NAMALWA (cell line): Measurements from ENCODE around the gene PLTP.
"Not testable (repeated sequence)": the region's sequence is repeated elsewhere in the genome, so short reads cannot be mapped to it uniquely, and the experiment has no call there.

Source experiments
- DNase-seq: peaks from one replicate; pipeline ENCODE4 v3.0.0-alpha.2; 2015; ENCODE audit warnings: low spot score

PLTP gene

DNA sequence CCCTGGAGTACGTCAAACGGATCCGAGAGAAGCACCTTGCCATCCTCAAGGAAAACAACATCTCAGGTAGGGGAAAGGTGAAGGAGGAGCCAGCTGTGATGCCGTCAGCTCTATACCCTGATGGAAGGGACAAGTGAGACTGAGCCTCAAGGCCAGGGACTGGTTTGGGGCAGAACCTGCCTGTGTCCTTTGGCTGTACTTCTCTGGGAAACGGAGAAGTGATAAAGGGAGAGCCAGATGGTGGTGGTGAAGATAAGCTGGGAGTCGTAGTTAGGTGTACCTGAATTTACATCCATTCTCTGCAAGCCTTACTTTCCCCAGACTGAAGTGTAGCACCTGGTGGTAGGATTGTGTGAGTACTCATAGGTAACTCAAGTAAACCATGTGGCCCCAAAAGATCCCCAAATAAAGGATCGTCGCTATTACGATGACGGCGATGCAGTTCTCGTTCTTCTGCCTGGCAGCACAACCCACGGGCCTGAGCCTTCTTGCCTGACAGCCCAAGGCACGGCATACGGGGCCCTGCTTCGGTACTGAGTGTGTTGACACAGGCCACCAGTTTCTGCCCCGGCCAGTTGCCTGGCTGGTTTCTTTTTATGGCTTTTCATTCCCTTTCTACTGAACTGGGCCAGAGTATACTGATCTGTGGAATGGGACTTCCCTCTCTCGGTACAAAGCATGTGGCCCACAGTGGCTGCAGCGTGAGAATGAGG lies 33.2 kb upstream of the PLTP start:
- no peak for DNase-seq

DNA sequence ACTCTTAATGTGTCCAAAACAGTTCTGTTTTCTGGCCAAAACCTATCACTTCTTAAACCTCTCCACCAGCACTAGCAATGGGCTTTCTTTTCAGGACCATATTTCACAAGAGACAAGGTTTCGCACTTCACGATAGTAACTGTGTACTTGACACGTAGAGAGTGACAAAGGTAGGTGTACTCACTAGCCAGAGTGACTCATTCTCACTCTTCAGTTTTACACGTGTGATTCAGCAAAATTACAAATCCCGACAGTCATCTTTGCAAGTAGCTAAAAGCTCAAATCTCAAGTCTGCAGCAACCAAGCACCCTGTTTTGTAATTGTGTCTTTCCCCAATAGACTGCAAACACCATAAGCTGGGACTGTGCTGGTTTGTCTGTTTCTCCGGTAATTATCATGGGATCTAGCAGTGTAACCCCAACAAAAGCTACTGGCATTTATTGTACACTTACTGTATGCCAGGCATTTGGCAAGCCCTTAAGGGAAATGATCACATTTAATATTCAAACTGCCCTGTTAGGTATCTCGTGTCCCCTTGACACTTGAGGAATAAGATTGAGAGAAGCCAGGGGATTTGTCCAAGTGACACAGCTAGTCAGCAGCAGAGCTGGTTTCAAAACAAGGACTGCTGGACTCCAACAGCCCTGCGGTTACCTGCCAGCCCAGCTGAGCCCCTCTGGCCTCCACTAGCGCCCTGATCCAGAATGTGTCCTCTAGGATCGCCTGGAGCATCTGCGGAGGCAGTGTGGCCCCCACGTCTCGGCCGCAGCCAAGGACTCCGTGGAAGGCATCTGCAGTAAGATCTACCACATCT lies 32.4 kb upstream of the PLTP start:
- DNase-seq = no peak

DNA sequence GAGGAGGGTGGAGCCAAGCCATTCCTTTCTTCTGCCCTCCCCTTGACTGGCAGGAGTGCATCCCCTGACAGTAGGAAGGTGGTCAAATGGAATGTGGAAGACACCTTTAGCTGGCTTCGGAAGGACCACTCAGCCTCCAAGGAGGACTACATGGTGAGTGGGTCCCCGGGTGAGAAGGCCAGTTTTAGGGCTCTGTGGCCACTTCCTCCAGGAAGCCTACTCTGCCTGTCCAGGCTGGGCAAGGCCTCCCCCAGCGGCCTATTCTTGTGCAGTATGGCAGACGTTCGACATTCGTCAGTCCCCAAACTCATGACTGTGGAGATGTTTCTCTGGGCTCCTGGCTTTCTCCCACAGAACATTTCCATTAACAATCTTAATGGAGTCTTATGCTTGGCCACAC lies 31.7 kb upstream of the PLTP start:
- no peak for DNase-seq

- no peak for DNase-seq
Measured at GRCh38 chr20:45940469-45940868, 28.5 kb upstream of the PLTP start.

DNA sequence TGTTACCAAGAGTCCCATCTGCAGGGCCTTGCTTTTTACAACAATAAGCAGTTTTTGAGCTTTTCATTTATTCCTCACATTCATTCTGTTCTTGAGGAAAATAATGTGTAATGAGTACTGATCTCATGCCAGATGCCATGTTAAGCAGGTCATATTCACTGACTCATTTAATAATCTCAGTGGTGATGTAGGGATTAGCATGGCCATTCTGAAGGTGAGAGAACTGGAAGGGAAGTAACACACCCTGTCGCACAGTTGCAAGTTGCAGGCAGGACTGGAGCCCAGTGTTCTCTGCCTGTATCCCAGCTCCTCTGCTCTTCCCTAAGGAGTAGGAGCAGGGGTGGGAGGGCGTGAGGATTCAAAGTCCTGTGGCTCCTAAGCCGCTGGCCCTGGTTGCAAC lies 28.1 kb upstream of the PLTP start:
- no peak for DNase-seq

- no peak for DNase-seq
Measured at GRCh38 chr20:45938727-45939438, 26.9 kb upstream of the PLTP start.

- no peak for DNase-seq
Measured at GRCh38 chr20:45937765-45938164, 25.8 kb upstream of the PLTP start.

DNA sequence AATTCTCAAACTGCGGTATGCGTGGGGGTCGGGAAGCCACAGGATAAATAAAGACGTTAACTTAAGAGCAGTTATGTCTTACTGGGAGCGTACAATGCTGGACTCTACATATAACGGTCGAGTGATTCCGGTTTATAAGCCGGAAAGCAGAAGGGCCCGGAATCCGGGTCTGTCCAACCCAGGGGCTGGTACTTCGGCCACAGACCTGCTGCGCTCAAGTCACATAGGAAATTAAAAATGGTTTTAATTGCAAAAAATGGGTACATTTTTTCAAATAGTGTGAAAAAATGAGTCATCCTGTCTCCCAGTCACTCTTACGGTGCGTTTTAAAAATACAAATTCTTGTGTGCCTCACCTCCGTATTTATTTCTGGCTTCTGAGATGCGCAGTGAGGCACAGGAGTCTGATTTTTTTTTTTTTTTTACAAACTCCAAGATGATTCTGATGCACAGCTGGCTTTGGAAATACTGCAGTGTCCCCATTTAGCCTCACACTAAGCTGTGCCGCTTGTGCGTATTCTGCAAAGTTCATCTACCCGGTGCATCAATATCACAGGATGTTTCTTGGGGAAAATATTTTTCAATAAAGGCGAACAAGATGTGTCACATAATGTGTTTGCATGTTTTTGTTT lies 23.6 kb upstream of the PLTP start:
- DNase-seq = no peak

DNA sequence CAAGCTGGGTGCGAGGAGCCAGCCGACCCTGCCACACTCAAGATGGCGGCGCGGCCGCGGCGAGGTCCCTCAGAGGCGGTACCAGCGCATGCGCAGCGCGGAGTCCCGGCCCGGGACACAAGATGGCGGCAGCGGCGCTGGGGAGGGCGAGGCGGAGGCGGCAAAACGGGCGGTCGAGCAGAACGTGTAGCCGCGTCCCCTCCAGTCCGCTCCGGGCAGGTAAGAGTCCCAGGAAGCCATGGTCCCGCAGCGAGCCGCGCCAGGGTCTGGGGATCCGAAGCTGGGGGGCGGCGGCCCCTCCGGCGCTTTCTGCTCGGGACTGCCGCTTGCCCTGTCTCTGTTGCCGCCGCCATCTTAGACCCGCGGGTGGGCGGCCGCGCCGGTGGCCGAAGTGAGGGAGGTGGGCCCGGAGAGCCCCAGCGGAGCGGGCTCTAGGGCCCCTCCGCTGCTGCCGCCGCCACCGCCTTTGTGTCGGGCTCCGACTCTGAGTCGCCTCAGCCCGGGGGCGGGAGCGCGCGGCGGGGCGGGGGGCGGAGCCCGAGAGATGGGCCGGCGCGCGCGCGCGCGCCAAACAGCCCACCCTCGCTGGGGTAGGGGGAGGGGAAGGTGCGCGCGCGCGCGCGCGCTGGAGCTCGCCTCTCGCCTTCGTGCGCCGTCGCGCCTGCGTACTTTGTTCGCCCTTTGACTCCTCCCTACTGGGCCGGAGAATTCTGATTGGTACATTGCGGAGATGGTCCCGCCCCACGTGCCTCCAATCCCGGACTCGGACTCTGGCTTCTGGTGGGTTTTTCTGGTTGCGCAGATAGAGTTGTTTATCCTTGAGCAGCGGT lies 22.8 kb upstream of the PLTP start, which contains the start of gene PCIF1:
Gene PCIF1, plus strand, starts transcription at position 98 of the 830 bp plus-strand sequence. CDS start 4,317 bp downstream, outside the sequence.
- peak; percentile 99 for DNase-seq

- peak; percentile 78 for DNase-seq
Measured at GRCh38 chr20:45934046-45934585, 22.2 kb upstream of the PLTP start.

- DNase-seq = peak; percentile 76
Measured at GRCh38 chr20:45933266-45934045, 21.5 kb upstream of the PLTP start.

DNA sequence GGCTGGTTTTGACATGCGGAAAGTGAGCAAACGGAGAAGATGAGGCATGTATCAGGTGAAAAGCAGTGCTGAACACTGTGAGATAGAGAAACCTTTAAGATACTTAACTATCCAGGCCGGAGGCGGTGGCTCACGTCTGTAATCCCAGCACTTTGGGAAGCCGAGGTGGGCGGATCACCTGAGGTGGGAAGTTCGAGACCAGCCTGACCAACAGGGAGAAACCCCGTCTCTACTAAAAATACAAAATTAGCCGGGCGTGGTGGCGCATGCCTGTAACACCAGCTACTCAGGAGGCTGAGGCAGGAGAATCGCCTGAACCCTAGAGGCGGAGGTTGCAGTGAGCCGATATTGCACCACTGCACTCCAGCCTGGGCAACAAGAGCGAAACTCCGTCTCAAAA lies 19.7 kb upstream of the PLTP start:
- DNase-seq = not testable (repeated sequence)

DNA sequence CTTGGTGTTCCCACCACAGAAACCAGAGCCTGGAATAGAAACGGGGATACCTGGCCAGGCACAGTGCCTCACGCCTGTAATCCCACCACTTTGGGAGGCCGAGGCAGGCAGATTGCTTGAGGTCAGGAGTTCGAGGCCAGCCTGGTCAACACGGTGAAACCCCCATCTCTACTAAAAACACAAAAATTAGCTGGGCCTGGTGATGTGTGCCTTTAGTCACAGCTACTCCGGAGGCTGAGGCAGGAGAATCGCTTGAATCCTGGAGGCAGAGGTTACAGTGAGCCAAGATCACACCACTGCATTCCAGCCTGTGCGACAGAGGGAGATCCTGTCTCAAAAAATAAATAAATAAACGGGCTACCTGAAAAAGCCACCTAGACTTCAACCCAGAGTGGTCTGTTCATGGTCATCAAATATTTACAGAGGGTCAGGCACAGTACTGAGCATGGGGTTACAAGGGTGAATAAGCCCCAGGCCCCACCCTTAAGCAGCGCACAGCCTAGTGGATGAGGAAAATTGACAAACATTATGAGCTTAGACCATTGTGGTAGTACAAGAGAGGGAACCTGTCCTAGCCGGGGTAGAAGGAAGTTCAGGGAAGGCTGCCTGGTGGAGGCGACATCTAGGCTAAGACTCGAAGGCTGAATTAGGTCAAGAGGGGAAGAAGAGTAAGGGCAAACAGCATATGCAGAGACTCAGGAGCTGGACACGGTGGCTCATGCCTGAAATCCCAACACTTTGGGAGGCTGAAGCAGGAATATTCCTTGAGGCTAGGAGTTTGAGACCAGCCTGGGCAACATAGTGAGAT lies 15.3 kb upstream of the PLTP start:
- no peak for DNase-seq

DNA sequence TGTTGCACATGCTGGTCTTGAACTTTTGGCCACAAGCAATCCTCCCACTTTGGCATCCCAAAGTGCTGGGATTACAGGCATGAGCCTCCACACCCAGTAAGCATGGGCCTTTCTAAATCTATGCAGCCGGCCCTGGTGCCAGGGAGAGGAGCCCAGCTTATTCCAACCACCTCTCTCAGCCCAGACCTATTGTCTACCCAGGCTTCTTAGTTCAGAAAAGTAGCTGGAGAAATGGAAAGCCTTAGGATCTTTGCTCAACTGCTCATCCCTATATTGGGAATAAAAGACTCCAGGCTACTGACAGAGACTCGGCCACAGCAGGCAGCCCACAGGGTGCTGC lies 14.7 kb upstream of the PLTP start:
- DNase-seq = no peak

- DNase-seq = no peak
Measured at GRCh38 chr20:45925821-45926506, 14.0 kb upstream of the PLTP start.

- DNase-seq = no peak
Measured at GRCh38 chr20:45924391-45925261, 12.7 kb upstream of the PLTP start.

DNA sequence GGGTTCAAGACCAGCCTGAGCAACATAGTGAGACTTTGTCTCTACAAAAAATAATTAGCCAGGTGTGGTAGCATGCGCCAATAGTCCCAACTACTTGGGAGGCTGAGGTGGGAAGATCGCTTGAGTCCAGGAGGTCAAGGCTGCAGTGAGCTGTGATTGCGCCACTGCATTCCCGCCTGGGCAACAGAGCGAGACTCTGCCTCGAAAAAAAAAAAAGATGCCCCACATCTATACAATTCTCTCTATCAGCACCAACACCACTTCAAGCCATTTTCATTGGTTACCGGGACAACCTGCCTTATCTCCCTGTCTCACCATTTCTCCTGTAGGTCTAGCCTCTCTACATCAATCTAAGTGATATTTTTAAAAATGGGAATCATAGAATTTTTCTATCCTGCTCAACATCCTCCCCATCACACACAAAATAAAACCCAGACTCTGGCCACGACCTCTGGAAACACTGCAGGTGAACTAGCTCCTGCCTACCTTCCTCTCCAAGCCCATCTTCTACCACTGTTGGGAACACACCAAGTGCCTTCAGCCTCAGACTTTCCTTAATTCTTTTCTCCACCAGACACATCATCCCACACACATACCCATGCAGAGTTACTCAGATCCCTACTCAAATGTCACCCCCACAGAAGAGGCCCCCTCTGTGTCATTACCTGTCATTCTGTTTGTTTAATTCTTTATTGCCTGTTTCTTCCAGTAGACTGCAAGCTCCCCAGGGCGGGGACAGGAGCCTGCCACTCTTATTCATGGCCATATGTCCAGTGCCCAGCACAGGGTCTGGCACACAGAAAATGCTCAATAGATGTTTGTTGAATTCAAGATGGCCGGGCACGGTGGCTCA lies 9.6 kb upstream of the PLTP start:
- DNase-seq = no peak
